AG20443 (cell line): ENCODE results near the gene HDGFL3.
"Not testable (repeated sequence)": the region's sequence is repeated elsewhere in the genome, so short reads cannot be mapped to it uniquely, and the experiment has no call there.

Experiments used
- DNase-seq: peaks from one replicate; pipeline ENCODE4 v3.0.0; 2012; ENCODE audit warnings: low spot score, mixed read lengths

Gene HDGFL3

GRCh38 chr15:83207660-83208366 is at the start of gene HDGFL3:
Gene HDGFL3, minus strand, starts transcription at chr15:83207823. Its CDS starts 409 bp downstream, at chr15:83207414.
- peak; percentile 79 for DNase-seq

DNA sequence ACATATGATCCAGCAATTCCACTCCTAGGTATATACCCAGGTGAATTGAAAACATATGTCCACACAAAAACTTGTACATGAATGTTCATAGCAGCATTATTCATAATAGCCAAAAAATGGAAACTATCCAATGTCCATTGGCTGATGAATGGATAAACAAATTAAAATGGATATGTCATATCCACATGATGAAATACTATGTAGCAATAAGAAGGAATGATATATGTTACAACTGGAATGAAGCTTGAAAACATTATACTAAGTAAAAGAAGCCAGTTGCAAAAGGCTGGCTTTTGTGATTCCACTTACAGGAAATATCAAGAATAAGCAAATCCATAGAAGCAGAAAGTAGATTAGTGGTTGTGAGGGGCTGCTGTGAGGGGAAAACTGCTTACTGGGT is 43.2 kb upstream of the HDGFL3 start:
- DNase-seq = no peak

- DNase-seq = no peak
These were observed 41.4 kb upstream of the HDGFL3 start for GRCh38 chr15:83249030-83249343.

GRCh38 chr15:83248151-83249029 is 40.8 kb upstream of the HDGFL3 start:
- DNase-seq = peak; percentile 46

GRCh38 chr15:83243634-83244033 is 36.0 kb upstream of the HDGFL3 start:
- no peak for DNase-seq

DNA sequence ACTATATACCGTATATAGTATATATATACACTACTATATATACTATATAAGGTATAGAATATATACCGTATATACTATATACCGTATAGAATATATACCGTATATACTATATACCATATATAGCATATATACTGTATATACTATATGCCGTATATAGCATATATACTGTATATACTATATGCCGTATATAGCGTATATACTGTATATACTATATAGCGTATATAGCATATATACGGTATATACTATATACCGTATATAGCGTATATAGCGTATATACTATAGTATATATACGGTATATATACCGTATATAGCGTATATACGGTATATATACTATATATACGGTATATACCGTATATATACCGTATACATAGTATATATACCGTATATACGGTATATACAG is 22.6 kb upstream of the HDGFL3 start:
- no peak for DNase-seq

GRCh38 chr15:83225449-83225848 is 17.8 kb upstream of the HDGFL3 start:
- DNase-seq = no peak

DNA sequence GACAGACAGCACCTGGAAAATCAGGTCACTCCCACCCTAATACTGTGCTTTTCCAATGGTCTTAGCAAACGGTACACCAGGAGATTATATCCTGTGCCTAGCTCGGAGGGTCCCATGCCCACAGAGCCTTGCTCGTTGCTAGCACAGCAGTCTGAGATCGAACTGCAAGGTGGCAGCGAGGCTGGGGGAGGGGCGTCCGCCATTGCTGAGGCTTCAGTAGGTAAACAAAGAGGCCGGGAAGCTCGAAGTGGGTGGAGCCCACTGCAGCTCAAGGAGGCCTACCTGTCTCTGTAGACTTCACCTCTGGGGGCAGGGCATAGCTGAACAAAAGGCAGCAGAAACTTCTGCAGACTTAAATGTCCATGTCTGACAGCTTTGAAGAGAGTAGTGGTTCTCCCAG is 14.2 kb upstream of the HDGFL3 start:
- not testable (repeated sequence) for DNase-seq

DNA sequence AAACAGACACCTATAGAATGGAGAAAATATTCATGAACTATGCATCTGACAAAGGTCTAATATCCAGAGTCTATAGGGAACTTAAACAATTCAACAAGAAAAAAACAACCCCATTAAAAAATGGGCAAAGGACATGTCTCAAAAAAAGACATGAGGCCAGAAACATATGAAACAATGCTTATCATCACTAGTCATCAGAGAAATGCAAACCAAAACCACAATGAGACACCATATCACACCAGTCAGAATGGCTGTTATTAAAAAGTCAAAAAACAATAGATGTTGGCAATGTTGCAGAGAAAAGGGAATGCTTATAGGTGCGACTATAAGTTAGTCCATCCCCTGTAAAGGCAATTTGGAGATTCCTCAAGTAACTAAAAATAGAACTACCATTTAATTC is 11.4 kb upstream of the HDGFL3 start:
- DNase-seq = no peak

DNA sequence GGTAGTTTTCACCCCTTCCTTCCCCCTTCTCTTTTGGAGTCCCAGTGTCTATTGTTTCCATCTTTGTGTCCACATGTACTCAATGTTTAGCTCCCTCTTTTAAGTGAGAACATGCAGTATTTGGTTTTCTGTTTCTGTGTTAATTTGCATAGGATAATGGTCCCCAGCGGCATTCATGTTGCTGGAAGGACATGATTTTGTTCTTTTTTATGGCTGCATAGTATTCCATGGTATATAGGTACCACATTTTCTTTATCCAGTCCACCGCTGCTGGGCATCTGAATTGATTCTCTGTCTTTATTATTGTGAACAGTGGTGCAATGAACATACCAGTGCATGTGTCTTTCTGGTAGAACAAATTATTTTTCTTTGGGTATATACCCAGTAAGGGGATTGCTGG is 7.7 kb upstream of the HDGFL3 start:
- no peak for DNase-seq

DNA sequence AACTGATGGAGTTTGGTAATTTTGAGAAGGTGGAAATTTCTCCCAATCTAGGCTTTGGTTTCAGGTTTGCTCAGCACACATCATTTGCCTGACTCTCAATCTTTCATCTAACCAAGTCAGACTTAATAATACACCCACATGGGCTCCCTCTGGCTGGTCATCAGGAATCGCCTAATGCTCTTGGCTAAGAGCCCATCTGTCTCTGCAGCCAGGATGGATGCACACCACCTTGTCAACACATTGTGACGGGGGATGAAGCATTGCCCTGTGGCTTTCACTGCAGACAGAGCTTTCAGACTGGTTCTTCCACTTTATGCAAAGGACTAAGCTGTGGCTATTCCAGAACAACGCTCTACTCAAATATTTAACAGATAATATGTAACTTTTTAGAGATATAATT is 3.0 kb upstream of the HDGFL3 start:
- peak; percentile 39 for DNase-seq

- no peak for DNase-seq
These were observed 1.7 kb upstream of the HDGFL3 start for GRCh38 chr15:83209333-83209732.

GRCh38 chr15:83208367-83208661 is 691 bp upstream of the HDGFL3 start:
- DNase-seq = no peak

DNA sequence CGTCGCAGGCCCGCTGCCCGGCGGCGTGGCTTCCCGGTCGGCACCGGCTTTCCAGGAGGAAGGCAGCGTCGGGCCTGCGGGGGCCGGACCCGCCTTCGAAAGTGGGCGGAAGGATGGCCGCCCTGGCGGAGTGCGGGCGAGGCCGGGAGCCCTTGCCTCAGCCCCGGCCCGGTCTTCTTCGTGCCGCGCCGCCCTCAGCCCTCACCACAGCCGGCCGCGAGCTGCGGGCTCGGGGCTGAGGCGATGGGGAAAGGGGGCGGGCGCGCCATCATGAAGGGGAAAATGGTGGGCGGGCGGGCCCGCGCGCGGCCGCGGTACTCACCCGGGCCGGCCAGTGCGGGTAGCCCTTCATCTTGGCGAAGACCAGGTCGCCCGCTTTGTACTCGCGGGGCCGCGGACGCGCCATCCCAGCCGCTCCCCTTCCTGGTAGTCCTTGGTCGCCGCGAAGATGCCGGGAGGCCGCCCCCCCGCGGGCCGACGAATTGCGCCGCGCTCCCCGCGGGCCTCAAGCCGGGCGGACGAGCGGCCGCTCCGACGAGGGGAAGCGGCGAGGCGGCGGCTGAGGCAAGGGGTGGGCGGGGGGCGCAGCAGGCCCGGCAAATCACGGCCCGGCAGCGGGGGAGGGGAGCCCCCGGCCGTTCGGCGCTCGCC is 489 bp downstream of the HDGFL3 start:
- DNase-seq = peak; percentile 78

- no peak for DNase-seq
These were observed 1.1 kb downstream of the HDGFL3 start for GRCh38 chr15:83206526-83207008.

GRCh38 chr15:83205725-83206324 is 1.8 kb downstream of the HDGFL3 start:
- no peak for DNase-seq

DNA sequence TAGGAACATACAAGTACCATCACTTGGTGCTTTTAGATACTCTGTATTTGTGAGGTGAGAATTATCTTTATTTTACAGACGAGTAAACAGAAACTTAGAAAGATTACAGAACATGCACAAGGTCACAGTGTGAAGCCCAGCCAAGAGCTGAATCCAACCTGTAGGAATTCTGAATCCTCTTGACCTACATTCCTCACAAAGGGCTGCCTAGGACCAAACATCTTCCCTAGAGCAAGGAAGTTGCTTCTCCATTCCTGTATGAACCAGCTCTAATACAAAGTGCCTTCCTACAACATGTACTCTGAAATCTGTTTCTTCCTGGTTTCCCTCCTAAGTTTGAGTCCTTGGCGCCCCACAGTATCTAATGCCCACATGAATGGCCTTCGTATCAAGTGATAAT is 2.9 kb downstream of the HDGFL3 start:
- no peak for DNase-seq

DNA sequence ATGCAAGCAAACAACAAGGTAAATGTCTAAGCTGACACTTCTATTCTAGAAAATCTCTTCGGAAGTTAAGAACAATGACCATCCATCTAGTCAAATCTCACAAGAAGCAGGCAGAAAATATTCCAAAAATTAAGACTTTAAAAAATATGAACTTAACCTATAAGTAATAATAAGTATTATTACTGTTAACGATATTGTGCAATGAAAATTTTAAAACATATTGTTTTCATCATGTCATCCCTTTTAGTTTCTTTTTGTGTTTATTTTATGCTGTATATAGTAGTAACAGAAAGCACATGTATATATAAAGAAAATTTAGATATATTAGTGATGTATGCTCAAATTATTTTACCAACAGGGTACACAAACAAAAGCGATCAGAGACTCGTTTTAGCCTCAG is 4.1 kb downstream of the HDGFL3 start:
- DNase-seq = no peak

DNA sequence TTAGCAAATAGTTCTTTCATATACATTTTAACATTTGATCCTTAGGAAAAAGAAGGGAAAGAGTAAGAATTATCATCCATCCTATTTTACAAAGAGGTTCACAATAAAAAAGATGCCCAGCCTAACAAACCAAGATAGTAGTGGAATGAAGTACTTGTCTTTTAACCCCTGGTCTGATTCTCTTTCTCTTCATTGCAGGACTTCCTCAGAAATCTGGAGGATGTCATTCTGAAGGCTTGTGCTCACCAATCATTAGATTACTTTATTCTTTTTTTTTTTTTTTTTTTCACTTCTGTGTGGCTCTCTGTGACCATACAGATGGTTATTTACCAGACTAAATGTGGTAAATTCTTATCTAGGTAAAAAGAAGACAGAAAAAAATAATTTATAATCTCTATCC is 7.0 kb downstream of the HDGFL3 start:
- no peak for DNase-seq

DNA sequence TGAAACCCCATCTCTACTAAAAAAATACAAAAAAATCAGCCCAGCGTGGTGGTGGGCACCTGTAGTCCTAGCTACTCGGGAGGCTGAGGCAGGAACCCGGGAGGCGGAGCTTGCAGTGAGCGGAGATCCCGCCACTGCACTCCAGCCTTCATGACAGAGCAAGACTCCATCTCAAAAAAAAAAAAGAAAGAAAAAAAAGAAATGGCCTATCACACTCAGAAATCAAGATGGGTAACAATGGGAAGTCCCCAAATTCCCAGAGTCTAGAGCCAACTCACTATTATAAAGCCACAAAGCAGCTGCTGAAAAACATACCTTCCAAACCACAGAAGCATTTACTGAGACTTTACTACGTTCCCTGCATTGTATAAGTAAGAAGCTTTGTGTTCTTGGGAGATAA is 7.5 kb downstream of the HDGFL3 start:
- DNase-seq = no peak

- DNase-seq = no peak
These were observed 8.3 kb downstream of the HDGFL3 start for GRCh38 chr15:83199288-83199687.

DNA sequence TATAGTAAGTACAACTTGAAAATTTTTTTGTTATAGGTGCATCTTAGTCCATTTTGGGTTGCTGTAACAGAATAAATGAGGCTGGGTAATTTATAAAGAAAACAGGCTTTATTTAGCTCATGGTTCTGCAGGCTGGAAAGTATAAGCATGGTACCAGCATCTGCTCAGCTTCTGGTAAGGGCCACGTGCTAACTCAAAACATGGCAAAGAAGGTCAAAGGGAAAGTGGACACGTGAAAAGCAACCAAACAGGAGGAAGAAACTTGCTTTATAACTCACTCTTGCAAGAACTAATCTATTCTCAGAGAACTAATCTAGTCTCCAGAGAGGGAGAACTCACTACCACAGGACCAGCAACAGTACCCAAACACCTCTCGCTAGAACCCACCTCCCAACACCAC is 9.1 kb downstream of the HDGFL3 start:
- no peak for DNase-seq

GRCh38 chr15:83194528-83194927 is 13.1 kb downstream of the HDGFL3 start:
- DNase-seq = no peak
